Activated CD4-positive, CD25-positive, alpha-beta regulatory T cell (primary cell): ENCODE data around the gene PPA1.
"Not testable (repeated sequence)": the region's sequence is repeated elsewhere in the genome, so short reads cannot be mapped to it uniquely, and the experiment has no call there.

Source experiments
- DNase-seq, 4 experiments: peaks; one replicate each; lab custom pipeline; 2025; lab: John Stamatoyannopoulos, UW

PPA1 gene

DNA sequence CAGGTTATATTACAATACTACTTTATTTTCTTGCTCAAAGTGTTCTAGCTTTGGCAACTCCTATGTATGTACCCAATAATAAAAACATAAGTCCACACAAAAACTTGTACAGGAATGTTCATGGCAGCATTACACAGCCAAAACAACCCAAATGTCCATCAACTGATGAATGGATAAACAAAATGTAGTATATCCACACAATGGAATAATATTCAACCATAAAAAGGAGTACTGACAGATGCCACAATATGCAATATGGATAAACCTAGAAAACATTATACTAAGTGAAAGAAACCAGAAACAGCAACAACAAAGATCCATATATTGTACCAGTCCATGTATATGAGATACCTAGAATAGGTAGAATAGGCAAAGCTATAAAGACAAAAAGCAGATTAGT is 21.0 kb downstream of the PPA1 start:
- DNase-seq, result no peak

DNA sequence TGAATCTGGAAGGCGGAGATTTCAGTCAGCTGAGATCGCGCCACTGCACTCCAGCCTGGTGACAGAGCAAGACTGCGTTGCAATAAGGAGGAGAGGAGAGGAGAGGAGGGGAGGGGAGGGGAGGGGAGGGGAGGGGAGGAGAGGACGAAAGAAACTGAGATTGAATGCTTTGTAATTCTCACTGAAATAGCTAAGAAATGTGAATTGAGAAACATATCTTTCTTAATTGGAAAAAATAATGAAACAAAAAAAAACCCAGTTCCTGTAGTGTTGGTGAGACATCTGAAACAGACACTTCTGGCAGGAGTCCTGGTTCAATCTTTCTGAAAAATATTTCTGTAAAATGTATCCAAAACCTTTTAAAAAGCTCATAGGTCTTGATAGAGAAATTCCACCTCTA is 26.5 kb downstream of the PPA1 start:
- no peak for DNase-seq

DNA sequence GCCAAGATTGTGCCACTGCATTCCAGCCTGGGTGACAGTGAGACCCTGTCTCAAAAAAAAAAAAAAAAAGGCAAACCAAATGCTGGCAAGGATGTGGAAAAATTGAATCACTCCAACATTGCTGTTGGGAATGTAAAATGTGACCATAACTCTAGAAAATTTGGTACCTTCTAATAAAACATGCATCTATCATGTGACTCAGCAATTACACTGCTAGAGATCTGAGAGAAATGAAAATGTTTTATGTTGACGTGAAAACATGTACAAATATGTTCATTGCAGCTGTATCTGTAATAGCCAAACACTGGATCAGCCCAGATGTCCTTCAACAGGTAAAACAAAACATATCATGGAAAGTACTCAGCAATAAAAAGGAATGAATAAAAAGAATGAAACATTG is 32.1 kb downstream of the PPA1 start:
- DNase-seq, result no peak

DNA sequence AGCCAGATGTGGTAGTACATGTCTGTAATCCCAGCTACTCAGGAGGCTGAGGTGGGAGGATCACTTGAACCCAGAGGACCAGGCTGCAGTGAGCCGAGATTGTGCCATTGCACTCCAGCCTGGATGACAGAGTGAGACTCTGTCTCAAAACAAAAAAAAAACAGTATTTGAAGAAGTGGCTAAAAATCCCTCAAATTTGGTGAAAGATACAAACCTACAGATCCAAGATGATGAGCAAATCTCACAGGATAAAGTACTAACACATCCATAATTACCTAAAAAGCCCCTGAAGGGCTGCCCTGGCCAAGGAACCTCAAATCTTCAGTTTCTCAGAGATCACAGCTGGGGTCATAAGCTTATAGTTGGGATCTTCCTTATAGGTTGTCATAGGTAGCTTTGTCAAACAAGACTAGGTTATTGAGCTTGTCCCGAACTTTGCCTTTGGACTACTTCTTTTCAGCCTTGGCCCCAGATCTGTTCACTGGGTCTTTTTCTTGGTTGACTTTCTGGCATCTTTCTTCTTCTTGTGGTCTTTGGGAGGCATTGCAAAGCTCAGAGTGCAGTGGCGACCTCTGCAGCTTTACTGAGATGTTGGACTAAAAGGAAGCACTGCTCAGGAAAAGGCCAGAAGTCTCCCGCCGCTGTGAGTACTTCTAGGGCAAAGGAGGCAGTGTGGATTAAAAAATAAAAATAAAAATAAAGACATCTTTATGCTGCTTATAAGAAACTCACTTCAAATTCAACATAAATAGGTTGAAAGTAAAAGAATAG is 34.3 kb downstream of the PPA1 start:
- no peak for DNase-seq

DNA sequence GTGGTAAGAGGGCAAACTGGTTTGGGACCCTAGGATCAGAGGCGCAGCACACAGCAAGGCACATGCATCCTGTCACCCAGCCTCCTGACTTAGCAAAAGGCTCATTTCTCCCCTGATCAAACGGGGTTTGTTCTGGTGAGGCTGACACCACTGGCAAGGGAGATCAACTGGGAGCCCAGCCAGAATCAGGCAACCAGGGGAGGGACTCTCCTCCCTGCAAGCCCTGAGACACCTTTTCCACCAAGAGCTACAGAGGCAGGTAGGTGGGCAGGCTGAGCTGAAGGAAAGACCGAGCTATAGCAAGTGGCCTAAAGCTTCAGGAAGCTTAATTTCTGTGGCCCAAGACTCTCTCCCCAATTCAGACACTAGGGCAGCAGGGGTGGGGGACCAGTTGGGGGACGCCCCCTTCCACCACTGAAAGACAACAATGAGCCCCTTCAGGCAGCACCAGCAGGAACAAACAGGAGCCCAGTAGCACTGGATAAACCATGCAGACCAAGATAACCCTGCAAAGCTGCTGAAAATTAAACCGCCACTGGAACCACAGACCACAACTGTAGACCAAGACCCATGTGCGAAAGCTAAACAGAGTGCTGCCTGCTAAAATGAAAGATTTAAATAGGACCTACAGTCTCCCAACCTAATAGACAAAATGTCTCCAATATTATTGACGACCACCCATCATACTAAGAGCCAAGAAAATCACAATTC is 35.8 kb downstream of the PPA1 start:
- DNase-seq, result no peak

DNA sequence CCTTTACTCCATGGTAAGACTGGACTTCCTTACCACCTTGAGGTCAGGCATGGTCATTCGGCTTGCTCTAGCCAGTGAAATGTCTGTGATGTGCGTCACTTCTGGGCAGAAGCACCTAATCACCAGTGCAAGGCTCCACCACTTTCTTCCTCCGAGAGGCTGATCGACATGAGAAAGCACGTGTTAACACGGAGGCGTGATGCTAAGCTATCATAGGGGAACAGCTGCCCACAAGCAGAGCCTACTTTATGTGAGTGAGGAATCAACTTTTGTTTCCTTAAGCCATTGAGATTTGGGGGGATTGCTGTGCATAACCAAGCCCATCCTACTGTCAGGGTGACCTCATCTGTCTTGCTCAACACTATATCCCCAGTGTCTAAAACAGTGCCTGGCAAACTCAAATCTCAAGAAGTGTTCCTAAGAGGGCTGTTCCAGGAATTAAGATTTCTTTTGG is 39.8 kb downstream of the PPA1 start:
- no peak for DNase-seq

DNA sequence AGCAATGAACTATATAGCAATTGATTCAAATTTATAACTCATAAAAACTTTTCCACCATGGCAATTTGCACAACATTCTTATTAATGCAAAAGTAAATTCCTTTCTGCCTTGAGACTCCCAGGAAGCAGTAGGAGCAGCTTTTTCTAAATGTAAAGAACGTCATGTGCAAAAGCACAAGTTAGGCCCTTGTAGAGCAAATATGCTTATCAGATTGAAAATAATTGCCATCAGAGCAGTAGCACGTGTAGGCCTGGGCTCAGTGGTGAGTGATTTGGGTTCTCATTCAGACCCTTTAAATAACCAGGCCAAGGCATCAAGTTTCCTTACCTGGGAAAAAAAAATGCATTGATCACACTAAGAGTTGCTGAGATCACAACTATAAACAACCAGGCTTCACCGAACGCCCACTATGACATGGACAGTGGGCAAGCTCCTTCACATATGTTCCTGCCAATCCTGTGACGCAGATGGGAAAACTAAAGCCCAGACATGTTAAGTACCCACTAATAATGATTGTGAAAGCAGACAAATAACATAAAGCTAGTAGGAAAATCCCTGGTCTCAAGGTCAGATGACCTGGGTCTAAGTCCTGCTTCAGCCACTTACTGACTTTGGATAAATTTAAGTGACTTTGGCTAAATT is 40.8 kb downstream of the PPA1 start:
- DNase-seq, result no peak

DNA sequence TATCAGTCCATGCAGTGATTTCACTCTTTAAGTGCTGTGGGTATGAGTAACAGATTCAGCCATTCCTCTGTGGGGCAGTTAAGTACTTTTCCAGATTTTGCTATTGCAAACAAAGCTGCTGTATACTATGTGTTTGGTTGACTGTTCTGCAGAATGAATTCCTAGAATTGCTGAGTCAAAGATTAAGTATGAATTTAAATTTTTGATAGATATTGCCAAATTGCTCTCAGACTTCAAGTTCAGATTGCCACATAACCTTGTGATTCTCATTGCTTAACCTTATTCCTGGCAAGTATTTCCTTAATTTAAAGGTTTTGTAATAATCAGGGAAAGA is 41.3 kb downstream of the PPA1 start:
- DNase-seq, result no peak

DNA sequence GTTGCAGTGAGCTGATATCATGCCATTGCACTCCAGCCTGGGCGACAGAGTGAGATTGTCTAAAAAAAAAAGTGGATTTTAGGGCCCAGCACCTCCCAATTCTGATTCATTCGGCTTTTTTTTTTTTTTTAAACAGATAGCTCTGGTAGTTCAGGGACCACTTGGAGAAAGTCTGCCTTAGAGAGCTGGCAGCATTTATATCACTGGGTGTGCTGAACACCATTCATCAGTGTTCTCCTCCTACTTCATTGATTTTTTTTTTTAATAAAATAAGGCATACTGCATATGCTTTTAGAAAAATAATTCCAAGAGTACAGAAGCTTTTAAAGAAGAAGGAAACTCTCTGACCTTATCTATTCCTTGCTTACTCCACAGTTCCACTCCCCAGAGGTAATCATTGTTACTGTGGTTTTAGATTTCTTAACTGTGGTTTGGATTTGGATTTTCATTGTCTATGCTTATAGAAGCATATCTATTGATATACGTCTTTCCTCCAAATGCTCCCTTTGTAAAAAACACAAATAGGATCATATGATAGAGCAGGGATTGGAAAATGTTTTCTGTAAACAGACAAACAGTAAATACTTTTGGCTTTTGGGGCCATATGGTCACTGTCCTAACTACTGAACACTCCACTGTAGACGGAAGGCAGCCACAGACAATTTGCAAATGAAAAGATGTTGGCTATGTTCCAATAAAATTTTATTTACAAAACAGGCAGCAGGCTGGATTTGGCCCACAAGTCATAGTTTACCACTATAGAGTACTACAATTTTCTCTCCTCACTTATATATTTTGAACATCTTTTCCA is 41.9 kb downstream of the PPA1 start:
- DNase-seq, result no peak

DNA sequence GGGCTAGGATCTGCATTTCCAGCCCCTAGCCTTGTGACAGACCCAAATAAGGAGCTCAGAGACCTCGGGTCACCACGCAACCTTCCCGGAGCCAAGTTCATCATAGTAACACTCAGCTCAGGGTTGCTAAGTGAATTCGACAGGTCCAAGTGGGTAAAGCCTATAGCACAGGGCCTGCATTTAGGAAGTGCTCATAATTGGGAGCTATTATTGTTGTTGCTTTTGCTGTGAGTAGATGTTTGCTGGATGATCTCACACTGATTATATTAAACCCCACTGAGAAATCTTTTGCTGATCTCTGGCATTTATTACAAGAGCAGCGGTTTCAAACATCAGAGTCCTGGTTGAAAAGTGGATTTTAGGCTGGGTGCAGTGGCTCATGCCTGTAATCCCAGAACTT is 42.6 kb downstream of the PPA1 start:
- DNase-seq, result no peak

DNA sequence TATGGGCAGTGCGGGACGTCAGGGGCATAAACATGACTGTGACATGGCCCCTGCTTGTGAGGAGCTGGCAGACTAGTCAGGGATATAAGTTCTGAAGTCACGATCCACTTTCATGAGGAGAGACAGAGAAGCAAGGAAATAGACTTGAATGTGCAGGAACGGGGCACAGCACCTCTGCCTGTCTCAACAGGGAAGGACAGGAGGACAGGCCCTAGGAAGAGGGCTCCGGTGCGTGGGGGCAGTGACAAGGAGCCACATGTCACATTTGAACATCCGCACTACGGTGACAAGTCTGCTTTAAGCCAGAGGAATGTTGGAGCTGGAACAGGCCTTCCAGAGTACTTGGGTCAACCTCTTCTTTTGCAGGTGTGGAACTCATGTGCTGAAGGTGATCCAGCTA is 43.1 kb downstream of the PPA1 start:
- DNase-seq, result no peak

DNA sequence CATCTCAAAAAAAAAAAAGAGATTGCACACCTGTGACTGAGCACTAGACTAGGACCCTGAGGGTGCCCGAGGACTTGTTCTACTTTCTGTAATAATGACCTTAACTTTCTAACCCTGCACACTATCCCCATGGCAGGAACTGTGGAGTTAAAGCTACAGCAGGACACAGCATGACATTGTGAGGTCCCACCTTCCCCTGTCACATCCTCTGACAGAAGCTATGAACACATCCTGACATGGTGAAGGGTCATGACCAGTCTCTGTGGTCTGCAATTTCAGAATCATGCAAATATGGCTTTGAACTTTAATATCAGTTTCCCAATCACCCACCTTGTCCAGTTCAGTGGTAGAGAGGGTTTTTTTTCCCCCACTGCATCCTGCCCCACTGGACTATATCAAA is 44.5 kb downstream of the PPA1 start:
- DNase-seq, result no peak

DNA sequence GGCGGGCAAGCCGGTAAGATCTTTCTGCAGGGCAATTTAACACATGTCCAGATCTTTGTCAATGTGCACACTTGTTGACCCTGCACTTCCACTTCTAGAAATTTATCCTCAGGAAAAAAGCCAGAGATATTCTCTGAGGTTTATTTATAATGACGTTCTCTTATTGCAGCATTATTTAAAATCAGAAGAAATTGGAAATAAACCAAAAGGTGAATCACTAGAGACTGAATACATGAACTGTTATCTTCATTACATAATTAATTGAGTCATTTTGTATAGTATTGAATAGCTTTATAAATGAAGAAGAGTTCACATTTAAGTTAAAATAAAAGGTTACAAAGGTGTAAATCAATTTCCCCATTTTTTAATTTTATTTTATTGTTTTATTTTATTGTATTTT is 46.7 kb downstream of the PPA1 start:
- no peak for DNase-seq

DNA sequence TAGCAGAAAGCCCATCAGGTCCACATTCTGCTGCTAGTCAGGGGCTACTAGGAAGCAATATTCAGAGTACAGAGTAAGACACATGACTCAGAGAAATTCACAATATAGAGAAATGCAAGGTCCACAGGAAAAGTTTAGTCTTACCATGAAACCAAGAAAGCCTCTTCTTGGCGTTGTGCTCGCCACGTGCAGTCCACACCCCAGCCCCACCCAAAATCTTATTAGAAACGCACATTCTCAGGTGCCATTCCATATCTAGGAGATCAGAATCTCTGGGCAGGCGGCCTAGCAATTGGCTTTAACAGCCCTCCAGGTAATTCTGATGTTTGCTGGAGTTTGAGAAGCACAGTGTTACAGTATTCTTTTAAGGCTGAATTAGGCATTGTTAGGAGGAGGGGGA is 47.1 kb downstream of the PPA1 start:
- DNase-seq, result no peak

DNA sequence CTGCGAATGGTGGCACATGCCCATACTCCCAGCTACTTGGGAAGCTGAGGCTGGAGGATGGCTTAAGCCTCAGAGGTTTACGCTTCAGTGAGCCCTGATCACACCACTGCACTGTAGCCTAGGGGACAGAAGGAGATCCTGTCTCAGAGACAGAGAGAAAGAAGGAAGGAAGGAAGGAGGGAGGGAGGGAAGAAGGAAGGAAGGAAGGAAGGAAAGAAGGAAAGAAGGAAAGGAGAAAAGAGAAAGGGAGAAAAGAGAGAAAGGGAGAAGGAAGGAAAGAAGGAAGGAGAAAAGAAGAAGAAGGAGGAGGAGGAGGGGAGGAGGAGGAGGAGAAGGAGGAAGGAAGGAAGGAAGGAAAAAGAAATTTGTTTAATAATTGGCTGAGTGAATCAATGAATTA is 49.9 kb downstream of the PPA1 start:
- DNase-seq, result no peak

DNA sequence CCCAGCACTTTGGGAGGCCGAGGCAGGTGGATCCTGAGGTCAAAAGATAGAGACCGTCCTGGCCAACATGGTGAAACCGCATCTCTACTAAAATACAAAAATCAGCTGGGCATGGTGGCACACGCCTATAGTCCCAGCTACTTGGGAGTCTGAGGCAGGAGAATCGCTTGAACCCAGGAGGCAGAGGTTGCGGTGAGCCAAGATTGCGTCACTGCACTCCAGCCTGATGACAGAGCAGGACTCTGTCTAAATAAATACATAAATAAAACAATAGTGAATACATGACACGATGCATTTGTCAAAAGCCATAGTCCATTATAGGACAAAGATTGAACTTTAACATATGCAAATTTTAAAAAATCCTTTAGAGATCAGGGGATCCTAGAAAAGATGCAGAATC is 54.0 kb downstream of the PPA1 start:
- not testable (repeated sequence) for DNase-seq

DNA sequence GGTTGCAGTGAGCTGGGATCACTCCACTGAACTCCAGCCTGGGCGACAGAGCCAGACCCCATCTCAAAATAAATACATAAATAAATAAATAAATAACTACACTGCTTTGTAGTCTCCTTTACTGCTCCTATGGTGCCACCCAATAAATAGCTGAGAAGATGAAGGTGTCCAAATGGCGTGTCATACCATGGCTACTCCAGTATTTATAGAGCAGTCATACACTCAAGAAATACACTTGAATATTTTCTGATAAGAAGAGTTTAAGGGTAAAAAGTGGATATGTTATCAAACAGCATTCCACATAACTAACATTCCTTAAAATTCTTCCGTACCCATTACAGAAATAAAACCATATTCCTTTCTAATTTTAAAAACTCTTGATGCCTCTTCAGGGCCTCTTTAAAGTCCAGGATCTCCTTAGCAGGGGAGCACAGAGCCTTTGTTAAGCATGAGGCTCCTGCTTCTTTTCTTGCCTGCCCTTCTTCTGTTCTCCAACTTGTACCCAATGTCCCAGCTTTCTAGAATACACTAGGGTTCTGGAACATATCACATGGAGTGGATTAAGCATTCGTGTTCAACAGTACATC is 55.0 kb downstream of the PPA1 start:
- no peak for DNase-seq

DNA sequence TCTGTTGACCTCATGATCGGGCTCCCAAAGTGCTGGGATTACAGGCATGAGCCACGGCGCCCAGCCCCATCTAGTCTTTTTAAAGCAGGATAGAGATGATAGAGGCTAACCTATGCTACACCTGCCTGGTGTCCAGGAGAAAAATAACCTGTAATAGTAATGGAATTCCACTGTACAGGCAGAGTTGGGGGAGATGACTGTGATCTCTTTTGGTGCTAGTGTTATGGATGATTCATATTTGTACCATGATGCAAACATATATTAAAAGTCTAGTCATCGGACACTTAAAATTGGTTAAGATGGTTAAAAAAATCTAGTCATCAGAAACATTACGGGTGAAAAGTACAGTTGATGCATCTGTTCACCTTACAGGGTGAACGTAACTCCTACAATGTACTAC is 56.8 kb downstream of the PPA1 start:
- DNase-seq, result no peak

DNA sequence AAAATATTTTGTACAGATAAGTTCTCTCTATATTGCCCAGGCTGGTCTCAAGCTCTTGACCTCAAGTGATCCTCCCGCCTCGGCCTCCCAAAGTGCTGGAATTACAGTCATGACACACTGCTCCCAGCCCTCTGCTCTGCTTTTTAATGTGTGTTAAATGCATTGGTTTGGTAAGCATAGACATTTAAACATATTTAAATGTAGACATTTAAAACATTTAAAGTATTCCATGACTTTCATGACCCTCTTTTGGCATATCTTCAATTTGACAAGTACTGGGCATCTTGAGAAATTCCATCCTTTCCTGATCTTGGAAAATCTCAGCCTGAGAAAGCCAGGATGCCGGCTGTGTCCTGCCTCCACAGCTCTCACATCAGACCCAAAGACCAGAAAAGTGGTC is 57.7 kb downstream of the PPA1 start:
- no peak for DNase-seq

DNA sequence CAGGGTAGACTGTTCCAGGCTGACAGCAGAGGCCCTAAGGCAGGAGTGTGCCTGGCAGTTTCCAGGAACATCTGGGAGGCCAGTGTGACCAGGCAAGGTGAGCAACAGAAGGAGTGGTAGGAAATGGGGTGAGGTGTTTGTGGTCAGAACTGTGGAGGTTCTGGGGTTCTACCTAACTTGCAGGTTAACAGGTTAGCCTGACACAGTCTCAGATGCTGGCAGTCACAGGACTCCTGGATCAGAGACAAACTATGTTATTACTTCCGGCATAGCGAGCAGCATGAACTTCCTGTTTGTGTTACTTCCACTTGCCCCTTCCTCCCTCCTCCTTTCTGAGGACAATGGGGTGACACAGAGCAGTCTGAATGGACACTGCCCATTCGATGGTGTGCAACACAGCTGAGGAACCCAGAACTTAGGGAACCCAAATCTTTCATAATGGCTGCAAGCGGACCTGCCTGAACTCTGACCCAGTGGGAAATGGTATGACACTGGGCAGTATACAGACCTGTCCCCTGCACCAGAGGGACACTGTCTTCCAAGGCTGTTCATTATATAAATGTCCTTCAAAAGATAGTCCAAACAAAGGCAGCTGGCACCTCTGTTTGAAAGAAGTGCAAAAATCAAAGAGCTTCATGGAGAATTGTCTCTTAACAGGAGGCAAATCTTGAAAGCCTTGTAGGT is 59.0 kb downstream of the PPA1 start:
- no peak for DNase-seq

DNA sequence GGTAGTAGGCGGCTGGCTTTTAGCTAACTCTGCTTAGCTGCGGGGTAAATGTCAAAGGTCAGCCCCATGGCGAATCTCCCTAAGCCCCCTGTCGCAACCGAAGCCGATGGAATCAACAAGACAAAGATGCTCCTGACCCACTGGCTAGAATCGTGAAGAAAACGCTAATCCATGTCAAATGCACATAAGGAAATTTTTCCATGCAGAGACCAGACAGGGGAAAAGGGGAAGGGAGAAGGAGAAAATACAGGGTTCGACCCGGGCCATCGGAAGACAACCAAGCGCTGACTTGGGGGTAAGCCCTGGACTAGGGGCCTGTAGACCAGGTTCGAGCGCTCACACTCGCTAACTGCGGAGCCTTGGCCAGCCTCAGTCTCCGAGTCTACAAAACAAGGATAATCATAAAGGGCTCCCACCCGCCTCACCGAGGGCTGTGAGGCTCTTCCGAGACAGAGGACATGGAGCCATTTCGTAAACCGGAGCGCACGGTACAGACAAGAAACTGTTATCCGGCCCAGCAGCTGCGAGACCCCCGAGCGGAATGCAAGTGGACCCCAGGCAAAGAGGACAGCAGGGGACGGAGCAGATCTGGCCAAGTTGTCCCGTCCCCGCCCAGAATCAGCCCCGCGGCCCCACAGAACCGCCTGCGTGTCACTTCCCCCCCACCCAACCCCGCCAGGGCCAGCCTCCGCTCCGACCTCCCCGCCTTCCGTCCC is 63.4 kb downstream of the PPA1 start:
- no peak for DNase-seq
